Neural cell (in vitro differentiated cells): ENCODE data around the gene PALM3. TPM values are rescaled to one million over a fixed set of nuclear protein-coding genes. Genes with fewer than 3 reads are reported as not detected.

ENCODE experiments used
- H2AFZ ChIP-seq: fragments of 200-600, 300-800 bp; sonication (generic), shearing (Covaris generic); 2 replicates; pipeline ENCODE4 v1.6.0; 2014; ENCODE audit warnings: low read depth, mild to moderate bottlenecking, antibody characterized with exemption, low read length, moderate library complexity
- H3F3A ChIP-seq: fragments of 200-600 bp; shearing (Covaris generic); 2 replicates; pipeline ENCODE4 v1.6.1; 2016; ENCODE audit warnings: mild to moderate bottlenecking, moderate library complexity, mixed read lengths, antibody characterized with exemption, low read length; ENCODE audit not compliant: insufficient read depth, poor library complexity, severe bottlenecking
- H3K27ac ChIP-seq: fragments of 200-600, 300-800 bp; sonication (generic), shearing (Covaris generic); 2 replicates; pipeline ENCODE4 v1.5.1; 2014; ENCODE audit warnings: mild to moderate bottlenecking, low read length, moderate library complexity
- H3K27me3 ChIP-seq: fragments of 300-800, 200-600 bp; sonication (generic), shearing (Covaris generic); 2 replicates; pipeline ENCODE4 v1.6.0; 2014; ENCODE audit warnings: mild to moderate bottlenecking, low read depth, low read length, moderate library complexity; ENCODE audit not compliant: insufficient read depth
- H3K36me3 ChIP-seq: fragments of 300-800, 200-600 bp; sonication (generic), shearing (Covaris generic); 2 replicates; pipeline ENCODE4 v1.5.1; 2014; ENCODE audit warnings: mild to moderate bottlenecking, antibody characterized with exemption, low read length, moderate library complexity; ENCODE audit not compliant: insufficient read depth
- H3K4me2 ChIP-seq: fragments of 300-800, 200-600 bp; sonication (generic), shearing (Covaris generic); 2 replicates; pipeline ENCODE4 v1.6.0; 2014; ENCODE audit warnings: mild to moderate bottlenecking, low read length
- H3K4me3 ChIP-seq: fragments of 300-800, 200-600 bp; sonication (generic), shearing (Covaris generic); 2 replicates; pipeline ENCODE4 v1.5.1; 2014; ENCODE audit warnings: mild to moderate bottlenecking, low read length, moderate library complexity
- H3K79me2 ChIP-seq: fragments of 200-600 bp; shearing (Covaris generic); replicated peaks from 2 replicates; pipeline ENCODE4 v1.6.0; 2014; ENCODE audit warnings: mild to moderate bottlenecking, low read length, moderate library complexity; ENCODE audit not compliant: insufficient read depth
- H3K9ac ChIP-seq: fragments of 300-800, 200-600 bp; sonication (generic), shearing (Covaris generic); 2 replicates; pipeline ENCODE4 v1.6.1; 2016; ENCODE audit warnings: mild to moderate bottlenecking, low read length, mixed read lengths
- H3K9me2 ChIP-seq: fragments of 200-600 bp; shearing (Covaris generic); 2 replicates; pipeline ENCODE4 v1.6.1; 2016; ENCODE audit warnings: mild to moderate bottlenecking, low read length, mixed read lengths; ENCODE audit not compliant: insufficient read depth
- H3K9me3 ChIP-seq: fragments of 200-600, 300-800 bp; sonication (generic), shearing (Covaris generic); 2 replicates; pipeline ENCODE4 v1.6.1; 2016; ENCODE audit warnings: mild to moderate bottlenecking, mixed run types, low read length, moderate library complexity, mixed read lengths
- H4K20me1 ChIP-seq: fragments of 200-600 bp; shearing (Covaris generic); 2 replicates; pipeline ENCODE4 v1.6.1; 2016; ENCODE audit warnings: mild to moderate bottlenecking, mixed run types; ENCODE audit not compliant: insufficient read depth
- CTCF ChIP-seq: fragments of 450-650 bp; IDR thresholded peaks from 2 replicates; pipeline ENCODE4 v1.5.1; 2014; ENCODE audit warnings: antibody characterized with exemption, mild to moderate bottlenecking, moderate library complexity; ENCODE audit not compliant: poor library complexity, severe bottlenecking
- EP300 ChIP-seq: fragments of 450-650 bp; conservative IDR thresholded peaks from 2 replicates; pipeline ENCODE4 v1.6.1; 2014; ENCODE audit warnings: antibody characterized with exemption, mild to moderate bottlenecking, moderate library complexity; ENCODE audit not compliant: poor library complexity, severe bottlenecking
- EZH2 ChIP-seq: fragments of 200-600, 300-800 bp; shearing (Covaris generic), sonication (generic); IDR thresholded peaks from 2 replicates; pipeline ENCODE4 v1.6.1; 2014; ENCODE audit warnings: antibody characterized with exemption, low read length, borderline replicate concordance, mild to moderate bottlenecking; ENCODE audit not compliant: insufficient read depth, poor library complexity, severe bottlenecking
- MXI1 ChIP-seq: fragments of 450-650 bp; conservative IDR thresholded peaks from 2 replicates; pipeline ENCODE4 v1.6.1; 2014; ENCODE audit warnings: antibody characterized with exemption, mild to moderate bottlenecking; ENCODE audit not compliant: poor library complexity, severe bottlenecking
- POLR2AphosphoS5 ChIP-seq: IDR thresholded peaks from 2 replicates; pipeline ENCODE4 v1.6.1; 2012
- RAD21 ChIP-seq: fragments of 450-650 bp; conservative IDR thresholded peaks from 2 replicates; pipeline ENCODE4 v1.6.1; 2014; ENCODE audit warnings: antibody characterized with exemption, mild to moderate bottlenecking, moderate library complexity
- REST ChIP-seq: IDR thresholded peaks from 2 replicates; pipeline ENCODE4 v1.6.1; 2012; ENCODE audit warnings: borderline replicate concordance
- SMC3 ChIP-seq: fragments of 450-650 bp; conservative IDR thresholded peaks from 2 replicates; pipeline ENCODE4 v1.6.1; 2014; ENCODE audit warnings: antibody characterized with exemption, mild to moderate bottlenecking, moderate library complexity; ENCODE audit not compliant: poor library complexity
- TAF1 ChIP-seq: IDR thresholded peaks from 2 replicates; pipeline ENCODE4 v1.6.1; 2012; ENCODE audit warnings: low read depth
- polyA plus RNA-seq: library from polyadenylated mRNA; depleted of rRNA; stranded (reverse); fragments of >200 nt; gene quantifications from 2 replicates; pipeline ENCODE4 v1.2.3, GENCODE V29; 2014

PALM3 gene
- polyA plus RNA-seq, 1 donor from 2014 or later = 0.33 TPM

GRCh38 chr19:14081797-14082674, 20.2 kb upstream of the PALM3 start:
- Histone ChIP-seq H3K4me3 (peak overlapping the region; percentile 82), H3K4me2 (peak overlapping the region; percentile 54), H3K27ac (peak overlapping the region; percentile 61), H3K79me2 (no peaks in the 10 kb centered on the region), H4K20me1 (no peaks in the 10 kb centered on the region), H3K9me2 (no peaks in the 10 kb centered on the region), H3K27me3 (no peaks in the 10 kb centered on the region), H2AFZ (peak overlapping the region; percentile 94), H3K9ac (peak overlapping the region; percentile 75), H3K9me3 (no peaks in the 10 kb centered on the region), H3F3A (no peaks in the 10 kb centered on the region), H3K36me3 (no peaks in the 10 kb centered on the region)
- TF ChIP-seq POLR2AphosphoS5 (no peak), SMC3 (no peak), TAF1 (no peak), EZH2 (no peak), EP300 (no peak), RAD21 (no peak)

- Histone ChIP-seq H3K9ac (peak overlapping the region; percentile 75), H3K79me2 (no peaks in the 10 kb centered on the region), H3K27ac (peak overlapping the region; percentile 61), H3K4me3 (peak overlapping the region; percentile 82), H3K9me2 (no peaks in the 10 kb centered on the region), H2AFZ (peak overlapping the region; percentile 94), H3F3A (no peaks in the 10 kb centered on the region), H3K36me3 (no peaks in the 10 kb centered on the region), H4K20me1 (no peaks in the 10 kb centered on the region), H3K27me3 (no peaks in the 10 kb centered on the region), H3K4me2 (peak overlapping the region; percentile 54), H3K9me3 (no peaks in the 10 kb centered on the region)
- TF ChIP-seq POLR2AphosphoS5 = no peak
- TF ChIP-seq CTCF = peak; percentile 8
- TF ChIP-seq SMC3 = no peak
- no peak for TF ChIP-seq RAD21
- no peak for TF ChIP-seq EP300
- peak; percentile 62 for TF ChIP-seq REST
- peak; percentile 41 for TF ChIP-seq MXI1
- no peak for TF ChIP-seq EZH2
- peak; percentile 74 for TF ChIP-seq TAF1
Measured at GRCh38 chr19:14080887-14081796, 19.3 kb upstream of the PALM3 start.
